ENCODE results near the gene SH3PXD2B.
"Not testable (repeated sequence)": the region's sequence is repeated elsewhere in the genome, so short reads cannot be mapped to it uniquely, and the experiment has no call there.

Gene SH3PXD2B

DNA sequence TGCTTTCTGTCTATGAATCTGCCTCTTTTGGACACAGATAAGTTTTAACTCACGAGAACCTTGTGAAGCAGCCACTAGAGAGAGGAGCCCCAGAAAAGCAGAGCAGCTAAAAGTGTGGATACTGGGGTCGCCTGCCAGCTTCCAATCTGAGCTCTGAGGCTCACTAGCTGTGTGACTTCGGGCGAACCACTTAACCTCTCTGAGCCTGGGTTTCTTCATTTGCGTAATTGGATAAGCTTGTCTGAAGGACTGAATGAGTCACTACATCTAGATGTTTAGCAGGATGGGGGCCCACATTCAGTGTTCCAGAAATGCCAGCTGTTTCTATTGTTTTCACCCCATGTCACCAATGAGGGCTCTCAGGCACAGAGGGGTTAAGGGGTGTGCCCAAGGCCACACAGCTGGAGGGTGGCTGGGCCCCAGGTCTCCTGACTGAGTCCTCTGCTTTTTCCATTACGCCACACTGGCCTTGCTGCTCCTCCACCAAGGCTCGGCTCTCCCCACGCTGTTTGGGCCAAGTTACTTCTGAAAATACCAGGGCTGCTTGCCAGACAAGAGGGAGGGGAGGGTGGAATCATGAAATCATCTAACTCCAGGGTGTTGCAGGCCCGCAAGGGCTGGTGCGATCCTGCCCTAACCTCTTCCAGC is 36.2 kb downstream of the SH3PXD2B start:
- no peak for DNase-seq (ENCODE audit: low read depth)

DNA sequence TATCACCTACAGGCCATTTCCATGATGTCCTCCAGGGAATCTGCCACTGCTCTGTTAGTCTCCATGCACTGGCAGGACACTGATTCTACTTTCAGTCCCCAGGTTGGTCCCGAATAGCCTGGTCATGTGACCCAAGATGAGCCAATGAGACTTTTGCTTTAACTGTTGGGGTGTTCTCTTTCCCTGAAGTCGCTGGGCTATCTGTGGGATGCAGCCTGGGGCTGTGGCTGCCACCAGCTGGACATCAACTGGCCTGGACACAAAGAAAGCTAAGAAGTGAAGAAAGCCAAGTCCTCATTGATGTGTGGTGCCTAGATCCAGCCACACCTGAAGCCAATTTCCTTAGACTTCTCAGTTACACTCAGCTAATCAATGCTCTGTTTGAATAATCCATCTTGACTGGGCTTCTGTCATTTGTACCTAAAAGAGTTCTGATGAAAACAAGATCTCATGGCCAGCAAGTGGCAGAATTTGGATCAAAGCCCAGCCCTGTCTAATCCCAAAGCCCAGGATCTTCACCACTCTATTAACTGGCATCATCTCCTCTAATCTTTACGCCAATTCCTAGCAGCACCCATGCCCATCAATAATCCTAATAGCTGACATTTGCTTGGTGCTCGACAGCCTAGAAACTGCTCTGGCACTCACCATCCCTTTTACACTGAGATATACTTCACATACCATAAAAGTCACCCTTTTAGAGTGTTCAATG is 37.0 kb downstream of the SH3PXD2B start:
- DNase-seq (ENCODE audit: low read depth): no peak

GRCh38 chr5:172415362-172416275 is 38.7 kb downstream of the SH3PXD2B start:
- no peak for DNase-seq (ENCODE audit: low read depth)

GRCh38 chr5:172414531-172415361 is 39.6 kb downstream of the SH3PXD2B start:
- no peak for DNase-seq (ENCODE audit: low read depth)

- no peak for DNase-seq (ENCODE audit: low read depth)
These were observed 40.6 kb downstream of the SH3PXD2B start for GRCh38 chr5:172413601-172414171.

DNA sequence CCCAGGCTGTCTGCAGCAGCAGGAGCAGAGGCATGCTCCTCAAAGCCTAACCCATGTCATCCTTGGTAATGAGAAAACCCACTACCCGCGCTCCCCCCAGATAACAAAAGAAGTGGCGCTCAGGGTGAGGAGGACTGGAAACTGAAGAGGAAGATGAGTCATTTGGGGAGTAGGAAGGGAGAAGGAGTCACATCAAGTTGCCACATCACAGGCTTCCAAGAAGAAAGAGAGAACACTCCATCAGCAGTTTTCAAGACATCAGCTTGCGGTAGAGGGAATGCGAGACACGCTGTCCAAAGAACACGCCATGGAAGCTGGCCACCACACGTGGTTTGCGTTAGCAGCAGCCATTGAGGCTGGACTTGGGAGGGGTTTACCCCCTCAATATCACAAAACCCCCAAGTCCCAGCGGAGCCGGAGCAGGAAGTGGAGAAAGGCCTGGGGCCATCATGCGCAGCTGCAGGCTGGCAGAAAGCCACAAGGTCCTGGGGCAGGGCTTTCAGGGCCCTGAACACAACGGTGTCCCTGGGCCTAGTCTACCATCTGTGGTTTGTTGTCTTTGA is 41.5 kb downstream of the SH3PXD2B start:
- no peak for DNase-seq (ENCODE audit: low read depth)

DNA sequence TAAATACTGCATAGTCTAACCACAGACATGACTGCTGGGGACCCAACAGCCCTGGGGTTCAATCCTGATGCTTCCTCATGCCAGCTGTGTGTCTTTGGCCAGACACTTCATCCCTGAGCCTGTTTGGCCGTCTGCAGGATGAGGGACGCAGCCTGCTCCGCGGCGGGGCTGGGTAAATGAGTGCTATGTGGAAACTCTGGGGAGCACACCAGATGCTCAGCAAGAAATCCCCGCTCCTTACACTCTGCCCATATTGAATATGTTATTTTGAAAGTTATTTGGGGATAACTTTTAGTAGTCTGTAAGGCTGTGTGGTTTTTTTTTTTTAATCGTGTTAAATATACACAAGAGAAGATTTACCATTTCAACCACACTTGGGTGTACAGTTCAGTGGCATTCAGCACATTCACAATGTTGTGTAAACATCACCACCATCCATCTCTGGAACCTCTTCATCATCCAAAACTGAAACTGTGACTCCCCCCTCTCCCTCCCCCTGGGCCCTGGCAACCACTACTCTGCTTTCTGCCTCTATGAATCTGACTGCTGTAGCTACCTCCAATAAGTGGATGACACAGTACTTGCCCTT is 42.7 kb downstream of the SH3PXD2B start:
- DNase-seq (ENCODE audit: low read depth): no peak

GRCh38 chr5:172410662-172411483 is 43.5 kb downstream of the SH3PXD2B start:
- DNase-seq (ENCODE audit: low read depth): no peak

GRCh38 chr5:172410160-172410559 is 44.2 kb downstream of the SH3PXD2B start:
- no peak for DNase-seq (ENCODE audit: low read depth)

DNA sequence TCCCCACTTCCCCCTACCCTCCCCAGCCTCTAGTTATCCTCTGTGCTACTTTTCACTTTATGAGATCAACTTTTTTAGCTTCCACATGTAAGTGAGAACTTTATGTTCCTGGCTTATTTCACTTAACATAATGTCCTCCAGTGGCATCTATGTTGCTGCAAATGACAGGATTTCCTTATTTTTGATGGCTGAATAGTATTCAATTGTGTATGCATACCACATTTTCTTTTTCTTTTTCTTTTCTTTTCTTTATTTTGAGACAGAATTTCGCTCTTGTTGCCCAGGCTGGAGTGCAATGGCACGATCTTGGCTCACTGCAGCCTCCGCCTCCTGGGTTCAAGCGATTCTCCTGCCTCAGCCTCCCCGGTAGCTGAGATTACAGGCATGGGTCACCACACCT is 44.8 kb downstream of the SH3PXD2B start:
- not testable (repeated sequence) for DNase-seq (ENCODE audit: low read depth)

DNA sequence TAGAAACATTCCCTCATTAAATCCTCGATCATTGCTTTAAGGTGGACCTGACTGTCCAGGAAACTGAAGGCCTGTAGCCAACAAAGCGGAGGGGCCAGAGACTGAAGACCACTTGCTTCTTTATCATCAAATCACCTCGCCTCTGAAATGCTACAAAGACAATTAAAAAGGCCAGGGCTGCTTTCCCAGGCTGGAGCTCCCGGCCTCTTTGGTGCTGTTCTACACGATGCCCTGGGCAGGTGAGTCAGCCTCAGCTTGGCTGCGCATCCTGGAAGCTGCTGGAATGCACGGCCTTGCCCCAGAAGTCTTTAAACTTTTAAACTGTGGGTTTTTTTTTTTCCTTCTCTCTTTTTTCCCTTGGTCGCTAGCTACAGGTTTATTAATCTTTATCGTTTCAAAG is 46.5 kb downstream of the SH3PXD2B start:
- DNase-seq (ENCODE audit: low read depth): no peak

DNA sequence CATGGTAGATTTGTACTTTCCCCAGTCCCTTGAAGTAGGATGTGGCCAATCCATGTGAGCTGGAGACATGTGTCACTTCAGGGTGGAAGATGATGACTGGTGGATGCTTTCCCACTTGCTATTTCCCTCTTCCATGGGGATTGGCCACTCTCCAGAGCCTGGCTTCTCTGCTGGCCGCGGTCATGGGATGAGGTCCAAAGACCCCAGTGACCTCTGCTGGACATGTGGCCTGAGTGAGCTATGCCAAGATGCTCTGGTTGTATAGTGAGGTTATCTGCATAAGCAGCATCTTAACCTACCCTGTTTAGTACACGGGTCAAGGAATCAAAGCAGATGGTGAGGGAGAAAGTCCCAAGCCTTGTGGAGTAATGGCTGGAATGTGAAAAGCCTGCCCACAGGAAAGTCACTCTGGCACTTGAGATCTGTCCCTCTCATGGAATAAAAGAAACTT is 47.1 kb downstream of the SH3PXD2B start:
- no peak for DNase-seq (ENCODE audit: low read depth)

- no peak for DNase-seq (ENCODE audit: low read depth)
These were observed 48.9 kb downstream of the SH3PXD2B start for GRCh38 chr5:172405226-172406107.

- DNase-seq (ENCODE audit: low read depth): no peak
These were observed 49.6 kb downstream of the SH3PXD2B start for GRCh38 chr5:172404746-172405145.

DNA sequence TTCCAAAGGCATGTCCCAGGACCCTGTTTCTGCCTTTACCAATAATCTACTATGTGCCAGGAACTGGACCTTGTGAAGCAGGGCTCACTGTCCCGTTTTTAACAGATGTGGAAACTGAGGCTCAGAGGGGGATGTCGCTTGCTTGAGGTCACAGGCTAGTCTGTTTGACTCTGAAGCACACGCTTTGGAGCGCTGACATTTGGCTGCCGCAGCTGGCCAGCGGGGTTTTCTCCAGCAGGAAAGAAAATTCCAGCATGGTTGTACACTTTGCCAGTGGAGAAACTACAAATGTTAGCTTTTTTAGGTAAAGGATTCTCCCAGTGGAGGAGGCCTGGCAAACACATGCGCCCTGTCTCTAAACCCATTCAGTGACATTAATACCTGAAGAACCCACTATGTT is 50.5 kb downstream of the SH3PXD2B start:
- no peak for DNase-seq (ENCODE audit: low read depth)

GRCh38 chr5:172403189-172403796 is 51.0 kb downstream of the SH3PXD2B start:
- DNase-seq (ENCODE audit: low read depth): no peak

- no peak for DNase-seq (ENCODE audit: low read depth)
These were observed 51.7 kb downstream of the SH3PXD2B start for GRCh38 chr5:172402531-172403188.

GRCh38 chr5:172402031-172402430 is 52.3 kb downstream of the SH3PXD2B start:
- DNase-seq (ENCODE audit: low read depth): not testable (repeated sequence)

Data from activated T-helper 1 cell treated with Interleukin-2 at 50 U/mL for 16 hours (primary cell).